ENCODE results near the gene RPLP2.

Gene RPLP2

DNA sequence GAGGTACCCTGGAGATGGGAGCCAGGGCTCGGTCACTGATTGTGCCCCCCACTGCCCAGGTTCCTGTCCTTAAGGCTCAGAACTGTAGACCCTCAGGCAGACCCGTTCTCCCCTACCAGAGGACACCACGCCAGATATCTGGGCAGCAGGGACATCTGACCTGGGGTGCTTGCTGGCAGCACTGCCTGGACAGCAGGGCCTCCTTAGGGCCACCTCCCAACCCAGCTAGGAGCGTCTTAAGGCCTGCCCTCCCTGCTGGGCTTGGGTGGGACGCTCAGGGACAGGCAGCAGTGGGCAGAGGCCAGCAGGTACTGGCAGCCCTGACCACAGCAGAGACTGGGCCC is 29.5 kb downstream of the RPLP2 start:
- no peak for DNase-seq

DNA sequence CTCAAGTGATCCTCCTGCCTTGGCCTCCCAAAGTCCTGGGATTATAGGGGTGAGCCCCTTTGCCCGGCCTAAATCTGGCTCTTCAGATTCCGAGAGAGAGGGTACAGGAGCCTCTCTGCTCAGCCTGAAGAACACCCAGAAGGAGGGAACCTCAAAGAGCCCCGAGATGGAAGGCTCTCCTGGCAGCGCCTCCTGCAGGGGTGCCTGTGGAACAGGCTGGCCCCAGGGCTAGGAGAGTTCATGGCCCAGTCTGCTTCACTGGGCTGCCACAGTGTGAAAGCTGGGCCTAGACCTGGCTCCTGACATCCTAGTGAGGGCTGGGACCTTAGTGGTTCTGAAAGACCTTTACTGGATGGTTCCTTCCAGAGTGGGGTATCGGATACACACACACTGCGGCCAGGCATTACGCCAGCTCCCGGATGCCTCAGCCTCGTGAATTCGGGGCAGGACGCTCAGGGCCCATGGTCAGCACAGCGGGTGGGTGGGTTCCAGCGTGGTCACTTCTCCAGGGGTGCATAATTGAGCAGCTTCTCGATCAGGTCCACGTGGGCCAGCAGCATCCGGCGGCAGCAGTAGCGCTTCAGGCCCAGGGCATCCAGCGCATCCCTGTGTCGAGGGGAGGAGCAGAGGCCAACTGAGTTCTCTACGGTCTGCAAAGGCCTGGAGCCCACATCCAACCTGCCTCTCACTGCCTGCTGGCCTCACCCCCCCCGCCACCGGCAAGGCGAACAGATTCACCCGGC is 30.3 kb downstream of the RPLP2 start:
- DNase-seq: no peak

DNA sequence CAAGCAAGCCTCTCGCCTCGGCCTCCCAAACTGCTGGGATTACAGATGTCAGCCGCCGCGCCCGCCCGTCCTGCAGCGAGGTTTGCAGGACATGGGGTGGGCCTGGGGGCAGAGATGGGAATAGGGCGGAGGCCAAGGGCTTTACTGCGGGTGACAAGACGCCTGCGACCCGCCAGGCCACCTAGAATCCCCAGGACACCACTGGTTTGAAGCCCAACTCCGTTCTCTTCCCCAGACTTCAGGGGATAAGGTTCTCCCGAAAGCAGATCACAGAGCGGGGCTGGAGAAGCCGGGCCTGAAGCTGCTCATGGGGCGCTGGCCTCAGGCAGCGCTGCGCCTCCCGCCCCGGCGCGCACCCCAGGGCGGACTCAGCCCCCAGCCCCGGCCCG is 32.2 kb downstream of the RPLP2 start:
- DNase-seq: no peak

DNA sequence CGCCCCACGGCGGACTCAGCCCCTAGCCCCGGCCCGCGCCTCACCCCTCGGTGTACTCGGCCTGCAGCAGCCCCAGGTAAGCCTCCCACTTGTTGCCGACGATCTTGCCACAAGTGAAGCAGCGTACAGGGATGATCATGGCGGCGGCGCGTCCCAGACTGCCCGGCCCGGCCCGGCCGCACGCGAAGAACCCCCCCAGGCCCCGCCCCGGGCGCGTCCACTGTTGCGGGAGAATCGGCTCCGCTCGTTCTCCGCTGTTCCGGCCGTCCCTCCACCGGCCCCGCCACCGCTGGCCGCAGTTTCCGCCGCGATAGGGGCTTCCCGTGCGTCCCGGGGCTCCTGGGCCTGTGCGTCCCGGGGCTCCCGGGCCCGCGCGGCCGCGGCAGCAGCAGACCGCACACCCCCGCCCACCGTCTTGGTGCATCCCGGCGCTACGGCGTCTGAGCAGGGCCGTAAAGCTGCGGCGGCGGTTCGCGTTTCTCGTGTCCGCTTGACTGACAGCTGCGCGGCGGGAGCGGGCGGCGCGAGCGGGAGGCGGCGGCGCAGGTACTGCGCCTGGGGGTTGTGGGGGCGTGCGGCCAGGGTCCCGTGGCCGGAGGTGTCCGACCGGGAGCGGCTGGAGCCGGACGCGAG is 32.7 kb downstream of the RPLP2 start, which contains the start of the genes POLR2L and TSPAN4:
TSS of gene POLR2L (minus strand) at position 160 of the 633 bp plus-strand sequence. CDS start at position 139, 21 bp downstream.
TSS of gene TSPAN4 (plus strand) at position 483 of the 633 bp plus-strand sequence. CDS start 7,453 bp downstream, outside the sequence.
- peak; percentile 82 for DNase-seq

DNA sequence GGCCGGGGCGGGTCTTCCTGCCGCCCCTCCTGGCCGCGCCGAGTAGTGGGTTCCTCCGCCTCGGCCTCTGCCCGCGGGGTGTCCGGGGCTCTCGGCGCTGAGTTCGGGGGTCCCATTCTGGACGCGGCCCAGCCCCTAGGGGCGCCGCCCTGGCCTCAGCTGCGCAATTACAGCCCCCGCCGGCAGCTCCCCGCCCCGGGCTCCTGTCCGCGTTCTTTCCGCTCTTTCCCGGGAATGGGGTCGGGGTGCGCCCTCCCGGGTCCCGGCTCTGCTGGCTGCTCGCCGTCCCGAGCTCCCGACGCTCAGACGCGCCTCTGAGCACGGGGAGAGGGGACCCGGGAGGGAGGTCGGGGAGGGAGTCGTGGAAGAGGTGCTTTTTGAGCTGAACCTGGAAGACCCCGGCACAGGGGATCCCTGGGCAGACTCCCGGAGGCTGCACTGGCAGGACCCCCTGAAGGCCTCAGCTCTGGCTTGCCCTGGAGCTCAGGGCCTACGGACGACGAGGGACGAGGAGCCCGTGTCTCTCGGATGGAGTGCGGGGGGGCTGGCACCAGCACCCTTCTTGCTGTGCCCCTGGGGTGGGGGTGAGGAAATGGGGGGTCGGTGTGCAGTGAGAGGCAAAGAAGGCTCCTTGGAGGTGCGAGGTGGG is 33.4 kb downstream of the RPLP2 start:
- DNase-seq: no peak

DNA sequence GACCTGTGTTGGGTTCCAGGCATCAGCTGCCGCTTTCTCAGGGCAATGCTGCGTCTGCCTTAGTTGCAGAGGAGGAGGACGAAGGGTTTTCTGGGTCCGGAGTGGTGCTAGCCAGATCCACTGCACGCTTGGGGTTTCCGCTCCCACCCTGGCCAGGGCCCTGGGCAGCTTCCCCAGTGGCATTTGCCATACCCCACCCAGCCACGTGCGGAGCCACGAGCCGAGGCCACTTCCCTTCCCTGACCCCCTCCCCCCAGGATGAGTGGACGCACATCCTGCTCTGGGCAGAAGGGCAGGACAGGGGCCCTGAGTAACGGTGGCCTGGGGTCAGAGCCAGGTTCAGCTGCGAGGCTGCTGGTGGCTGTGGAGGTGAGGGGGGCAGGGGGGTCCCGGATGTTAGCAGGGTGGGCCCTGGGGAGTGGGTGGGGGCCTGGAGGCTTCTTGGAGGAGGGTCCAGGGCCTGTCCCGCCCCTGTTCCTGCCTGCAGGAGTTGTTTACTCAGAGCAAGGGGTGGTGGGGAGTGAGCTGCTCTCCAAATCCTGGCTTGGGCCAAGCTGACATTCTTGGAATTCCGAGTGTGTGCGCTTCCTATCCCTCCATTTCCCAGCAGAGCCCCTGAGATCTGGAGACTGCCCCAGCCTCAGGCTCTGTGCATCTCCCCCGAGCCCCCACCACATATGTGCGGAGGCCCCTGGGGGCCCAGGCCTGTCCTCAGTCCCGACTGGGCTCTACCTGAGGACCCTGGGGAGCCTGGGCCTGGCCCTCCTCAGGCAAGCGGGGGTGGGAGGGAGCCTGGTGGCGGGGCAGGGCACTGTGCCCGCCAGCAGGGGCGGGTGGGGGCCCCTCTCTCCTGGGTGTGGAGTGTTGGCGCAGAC is 34.3 kb downstream of the RPLP2 start:
- no peak for DNase-seq

DNA sequence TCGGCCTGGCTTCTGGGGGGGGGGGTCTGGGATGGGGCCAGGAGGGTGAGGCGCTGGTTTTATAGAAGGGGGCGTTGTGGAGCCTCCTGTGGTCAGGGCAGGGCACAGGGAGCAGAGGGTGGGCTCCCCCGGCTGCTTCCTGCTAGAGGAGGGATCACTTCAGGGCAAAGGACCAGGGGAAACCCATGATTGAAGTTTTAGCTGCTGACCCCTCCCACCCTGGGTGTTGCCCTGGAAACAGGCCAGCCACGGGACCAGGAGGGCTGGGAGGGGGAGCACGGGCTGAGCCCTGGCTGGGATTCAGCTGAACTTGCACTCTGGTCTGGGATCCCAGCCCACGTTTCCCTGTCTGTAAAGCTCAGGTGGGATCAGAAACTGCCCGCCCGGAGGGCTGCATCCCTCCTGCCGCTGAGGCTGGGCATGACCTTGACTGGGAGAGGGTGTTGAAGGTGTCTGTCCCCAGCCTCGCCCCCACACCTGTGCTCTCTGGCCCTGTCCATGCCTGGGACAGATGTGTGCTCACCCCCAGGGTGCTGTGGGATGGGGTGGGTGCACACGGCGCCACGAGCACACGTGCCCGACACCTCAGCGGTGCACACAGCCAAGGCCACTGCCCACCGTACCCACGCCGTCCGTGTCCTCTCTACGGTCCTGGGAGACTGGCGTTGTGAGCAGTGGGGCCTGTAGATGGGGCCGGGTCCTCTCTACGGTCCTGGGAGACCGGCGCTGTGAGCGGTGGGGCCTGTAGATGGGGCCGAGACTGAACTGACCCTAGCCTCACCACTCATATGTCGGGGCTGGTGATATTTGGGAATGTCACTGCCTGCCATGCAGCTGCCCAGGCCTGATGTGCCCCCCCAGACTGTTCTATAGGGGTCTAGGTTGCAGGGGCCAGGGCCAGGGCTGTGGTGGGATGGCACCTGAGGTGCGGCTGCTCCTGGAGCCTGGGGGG is 35.2 kb downstream of the RPLP2 start:
- no peak for DNase-seq

DNA sequence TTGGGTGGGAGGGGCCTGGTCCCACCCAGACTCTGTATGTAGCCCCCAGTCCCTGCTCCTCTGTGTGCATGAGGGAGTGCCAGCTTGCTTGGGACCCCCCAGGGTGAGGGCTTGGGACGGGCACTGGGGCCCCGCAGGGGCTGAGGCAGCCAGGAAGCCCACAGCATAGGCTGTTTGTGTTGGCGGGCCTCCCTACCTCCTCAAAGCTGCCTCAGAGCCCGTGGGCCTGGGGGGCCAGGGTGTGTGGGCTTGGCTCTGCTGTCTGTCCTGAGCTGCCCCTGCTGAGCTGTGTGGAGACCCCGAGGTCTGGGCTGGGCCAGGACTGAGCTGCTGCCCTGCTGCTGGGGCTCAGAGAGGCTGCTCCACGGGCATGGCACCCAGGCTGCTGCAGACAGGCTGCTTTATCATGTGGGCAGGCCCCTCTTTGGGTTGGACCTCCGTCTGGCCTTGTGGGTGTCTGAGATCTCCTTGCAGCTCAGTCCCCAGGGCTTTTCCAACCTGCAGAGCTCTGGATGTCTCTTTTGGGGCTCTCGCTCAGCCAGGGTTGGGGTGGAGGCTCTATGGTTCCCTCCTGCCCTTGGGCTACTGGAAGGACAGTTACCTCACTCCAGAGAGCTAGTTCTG is 36.2 kb downstream of the RPLP2 start:
- DNase-seq: no peak

DNA sequence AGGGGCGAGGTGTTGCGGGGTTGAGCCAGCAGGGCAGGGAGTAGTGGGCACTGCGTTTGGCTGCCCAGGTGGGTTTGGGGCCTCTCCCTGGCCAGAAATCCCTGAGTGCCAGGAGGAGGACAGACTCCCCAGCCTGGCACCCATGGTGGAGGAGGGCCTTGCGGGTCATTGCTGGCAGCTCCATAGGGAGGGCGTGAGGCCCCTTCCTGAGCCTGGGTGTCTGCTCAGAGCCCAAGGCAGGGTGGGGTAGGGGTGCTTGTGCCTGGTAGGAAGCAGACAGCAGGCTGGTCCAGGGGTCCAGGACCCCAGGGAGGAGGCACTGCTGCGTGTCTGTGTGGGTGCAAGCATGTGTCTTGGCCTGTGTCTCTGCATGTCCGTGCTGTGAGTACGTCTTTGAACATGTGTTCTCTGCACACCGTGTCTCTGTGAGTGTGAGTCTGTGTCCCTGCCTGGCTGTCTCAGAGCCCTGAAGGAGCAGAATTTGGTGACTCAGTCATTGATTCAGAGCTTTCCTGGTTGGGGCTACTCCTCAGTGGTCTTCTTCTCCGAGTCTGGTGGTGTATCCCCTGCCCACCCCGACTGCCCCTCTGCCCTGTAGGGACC is 36.8 kb downstream of the RPLP2 start:
- DNase-seq: no peak

DNA sequence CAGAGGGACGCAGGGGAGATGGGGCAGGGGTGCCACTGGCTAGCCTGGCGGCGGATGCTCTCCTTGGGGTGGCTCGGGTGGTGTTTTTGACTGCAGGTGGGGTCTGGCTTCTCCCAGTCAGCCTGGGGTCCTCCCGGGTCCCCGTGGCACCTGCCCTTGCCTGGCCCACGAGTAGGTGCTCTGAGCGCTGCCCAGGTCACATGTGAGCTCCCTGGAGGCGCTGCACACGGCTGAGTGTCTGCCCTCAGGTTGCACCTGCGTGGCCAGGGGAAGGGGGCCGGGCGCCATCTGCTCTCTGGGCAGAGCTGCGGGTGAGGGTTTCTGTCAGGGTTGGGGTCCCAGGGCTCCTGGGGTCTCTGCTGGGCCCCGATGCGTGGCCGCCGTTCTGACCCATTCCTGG is 38.1 kb downstream of the RPLP2 start:
- no peak for DNase-seq

DNA sequence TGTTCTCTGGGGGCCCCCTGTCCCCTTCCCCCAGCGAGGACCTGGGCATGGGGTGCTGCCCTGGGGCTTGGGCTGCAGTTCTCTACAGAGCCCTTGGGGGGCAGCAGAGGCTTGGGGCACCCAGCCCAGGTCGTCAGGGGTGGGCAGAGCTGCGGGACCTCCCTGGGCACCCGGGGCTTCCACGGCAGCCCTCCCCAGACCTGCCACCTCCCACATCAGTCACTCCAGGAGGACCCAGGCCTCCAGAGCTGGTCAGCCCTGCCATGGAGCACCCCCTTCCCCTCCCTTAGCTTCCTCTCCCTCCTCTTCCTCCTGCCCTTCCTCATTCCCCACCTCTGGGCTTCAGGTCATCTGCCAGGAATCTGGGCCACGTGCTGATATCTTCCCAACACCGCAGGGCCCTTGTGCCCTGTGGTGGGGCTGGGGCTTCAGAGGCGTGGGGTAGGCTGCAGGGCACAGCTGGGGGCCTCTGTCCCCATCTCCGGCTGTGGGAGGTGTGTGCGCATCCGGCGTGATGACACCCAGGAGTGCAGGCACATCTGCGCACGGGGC is 38.7 kb downstream of the RPLP2 start:
- DNase-seq: no peak

DNA sequence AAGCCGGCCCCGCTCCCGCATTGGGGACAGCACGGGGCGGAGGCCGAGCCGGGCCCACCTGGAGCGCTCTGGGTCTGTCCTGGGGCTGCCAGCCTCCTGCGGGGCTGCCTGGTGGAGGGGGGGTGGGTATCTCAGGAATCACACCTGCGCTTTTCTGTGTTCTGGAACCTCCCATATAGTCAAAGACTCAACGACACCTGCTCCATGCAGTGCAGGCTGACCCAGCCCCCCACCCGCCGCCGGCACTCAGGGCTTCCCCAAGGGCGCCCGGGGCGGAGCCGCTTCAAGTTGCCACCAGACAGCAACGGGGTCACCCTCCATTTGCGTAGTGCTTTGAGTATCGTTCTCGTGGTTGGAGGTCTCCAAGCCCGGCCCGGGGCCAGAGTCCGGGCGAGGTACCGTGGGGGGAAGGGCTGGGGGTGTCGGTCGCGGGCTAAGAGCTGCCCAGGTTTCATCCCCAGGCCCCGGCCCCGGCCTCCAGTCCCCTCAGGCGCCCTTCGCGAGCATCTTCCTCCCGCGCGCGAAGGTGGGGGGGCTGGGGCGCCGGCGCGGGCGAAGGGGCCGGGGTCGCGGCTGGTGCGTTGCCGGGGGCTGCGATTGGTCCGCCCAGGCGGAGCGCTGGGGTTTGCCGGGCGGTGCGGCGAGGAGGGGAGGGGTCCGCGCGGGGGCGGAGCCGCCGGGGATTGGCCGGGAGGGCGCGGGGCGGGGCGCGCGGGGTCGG is 39.5 kb downstream of the RPLP2 start:
- DNase-seq: no peak

DNA sequence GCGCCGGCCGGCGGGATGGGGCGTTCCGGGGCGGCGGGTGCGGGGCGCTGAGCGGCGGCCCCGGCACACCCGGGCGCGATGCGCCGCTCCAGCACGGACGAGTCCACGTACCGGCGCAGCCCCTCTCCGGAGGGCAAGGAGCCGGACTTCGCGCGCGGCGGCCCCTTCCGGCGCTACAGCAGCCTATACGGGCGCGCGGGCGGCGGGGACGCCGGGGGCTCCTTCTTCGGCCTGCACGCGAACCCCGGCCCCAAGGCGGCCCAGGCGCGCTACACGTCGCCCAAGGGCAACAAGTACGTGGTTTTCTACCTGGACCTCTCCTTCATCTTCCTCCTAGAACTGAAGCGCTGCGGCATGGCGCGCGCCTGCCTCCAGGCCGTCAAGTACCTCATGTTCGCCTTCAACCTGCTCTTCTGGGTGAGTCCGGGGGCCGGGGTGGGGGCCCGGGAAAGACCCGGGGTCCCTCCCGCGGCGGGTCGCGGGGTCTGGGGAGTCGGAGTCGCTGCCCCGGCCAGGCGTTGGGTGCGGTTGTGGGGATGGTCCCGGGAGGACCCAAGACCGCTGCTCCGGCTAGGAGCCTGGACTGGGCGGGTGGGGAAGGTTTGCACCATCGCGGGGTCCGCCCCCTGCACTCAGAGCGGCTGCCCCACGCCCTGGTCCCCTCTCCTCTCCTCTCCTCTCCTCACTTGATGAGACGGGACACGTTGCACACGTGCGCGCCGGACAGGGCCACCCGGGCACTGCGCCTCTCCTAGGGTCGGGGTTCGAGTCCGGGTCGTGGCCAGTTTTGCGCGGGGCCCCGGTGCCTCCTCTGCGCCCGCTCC is 40.4 kb downstream of the RPLP2 start:
- no peak for DNase-seq

DNA sequence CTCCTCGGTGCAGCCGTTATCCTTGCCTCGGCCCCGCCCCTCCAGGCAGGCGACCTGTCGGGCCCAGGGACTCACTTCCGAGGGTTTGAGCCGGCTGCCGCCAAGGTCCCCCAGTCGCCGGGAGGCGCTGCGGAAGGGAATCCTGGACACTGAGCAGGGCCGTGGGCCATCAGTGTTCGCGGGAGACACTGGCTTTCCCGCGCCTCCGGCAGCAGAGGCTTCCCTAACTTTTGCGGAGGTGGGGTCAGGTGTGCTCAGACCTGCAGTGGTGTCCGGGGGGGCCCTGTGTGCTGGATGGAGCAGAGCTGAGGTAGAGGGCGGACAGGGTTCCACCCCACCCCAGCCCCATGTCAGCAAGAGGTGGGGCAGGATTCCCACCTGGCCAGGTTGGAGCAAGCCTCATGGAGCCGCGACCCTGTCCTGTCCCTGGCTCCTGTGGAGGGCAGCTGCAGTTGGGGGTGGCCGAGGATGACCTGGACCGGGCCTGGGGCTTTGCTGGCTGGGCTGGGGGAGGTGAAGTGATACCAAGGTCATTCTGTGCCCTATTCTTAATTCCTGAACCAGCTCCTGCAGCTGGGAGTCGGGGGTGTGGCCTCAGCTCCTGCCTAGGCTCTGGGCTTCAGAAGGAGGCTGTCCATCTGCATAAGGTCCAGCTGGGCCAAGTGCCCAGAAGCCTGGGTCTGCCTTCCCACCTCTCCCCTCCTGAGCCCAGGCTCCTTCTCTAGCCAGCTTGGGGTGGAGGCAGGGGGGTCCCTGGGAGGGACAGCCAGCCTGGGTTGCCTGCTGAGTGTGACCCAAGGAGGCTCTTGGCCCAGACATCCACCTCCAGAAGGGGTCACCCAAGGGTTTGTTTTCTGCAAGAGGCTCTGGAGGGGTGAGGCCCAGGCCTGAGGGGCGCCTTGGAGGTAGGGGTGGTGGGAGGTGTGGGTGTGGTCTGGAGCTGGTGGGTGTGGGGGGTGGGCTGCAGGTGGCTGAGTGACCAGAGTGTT is 41.3 kb downstream of the RPLP2 start:
- DNase-seq: no peak

DNA sequence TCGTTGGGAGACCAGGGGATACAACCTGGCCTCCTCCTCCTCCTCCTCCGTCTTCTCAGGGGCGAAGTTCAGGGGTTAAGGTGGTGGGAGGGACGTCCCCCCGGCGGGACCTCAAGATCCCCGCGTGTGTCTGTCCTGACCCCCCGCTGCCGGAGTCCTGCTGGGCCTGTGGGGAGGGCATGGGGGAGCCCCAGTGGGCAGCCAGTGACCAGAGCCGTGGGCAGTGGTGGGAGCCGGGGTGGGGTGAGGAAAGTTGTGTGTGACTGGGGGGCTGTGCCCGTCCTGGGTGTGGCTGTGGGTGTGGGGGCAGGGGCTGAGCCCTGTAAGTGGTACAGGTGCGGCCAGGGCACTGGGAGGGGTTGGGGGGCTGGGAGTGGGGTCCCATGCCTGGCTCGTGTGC is 43.0 kb downstream of the RPLP2 start:
- DNase-seq: no peak

DNA sequence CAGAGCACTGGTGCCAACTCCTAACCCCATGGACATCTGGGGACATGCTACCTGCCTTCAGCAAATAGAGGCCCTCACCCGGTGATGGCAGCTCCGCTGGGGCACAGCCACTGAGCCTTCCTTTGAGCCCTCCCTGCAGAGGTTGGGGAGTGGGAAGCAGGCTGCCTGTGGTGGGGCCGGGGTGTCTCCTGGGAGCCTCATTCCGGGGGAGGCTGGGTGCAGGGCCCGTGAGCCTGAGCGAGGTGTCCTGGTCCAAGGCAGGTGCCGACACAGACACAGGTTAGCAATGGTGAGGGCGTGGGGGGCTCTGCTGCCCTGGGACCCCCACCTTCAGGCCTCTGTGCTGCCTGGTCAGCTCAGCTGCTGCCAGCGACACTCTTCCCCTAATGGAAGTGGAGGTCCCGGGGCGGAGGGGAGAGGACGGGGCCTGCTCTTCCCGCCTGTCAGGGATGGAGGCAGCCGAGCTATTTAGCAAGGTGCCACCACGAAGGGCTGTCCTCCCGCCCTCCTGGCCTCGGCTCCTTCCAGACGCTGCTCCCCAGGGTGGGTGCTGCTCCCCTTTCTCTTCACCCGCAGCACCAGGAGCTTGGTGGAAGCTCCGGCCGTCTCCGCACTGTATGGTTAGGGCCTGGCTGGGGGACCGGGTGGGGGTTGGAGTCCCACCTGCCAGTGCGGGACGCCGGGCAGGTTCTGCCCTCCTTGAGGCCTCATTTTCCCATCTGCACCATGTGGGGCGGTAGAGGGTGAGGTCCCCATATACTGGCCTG is 44.1 kb downstream of the RPLP2 start:
- no peak for DNase-seq

Data from NCI-H774 (cell line).